ENCODE results near the gene SATB1.

DNA sequence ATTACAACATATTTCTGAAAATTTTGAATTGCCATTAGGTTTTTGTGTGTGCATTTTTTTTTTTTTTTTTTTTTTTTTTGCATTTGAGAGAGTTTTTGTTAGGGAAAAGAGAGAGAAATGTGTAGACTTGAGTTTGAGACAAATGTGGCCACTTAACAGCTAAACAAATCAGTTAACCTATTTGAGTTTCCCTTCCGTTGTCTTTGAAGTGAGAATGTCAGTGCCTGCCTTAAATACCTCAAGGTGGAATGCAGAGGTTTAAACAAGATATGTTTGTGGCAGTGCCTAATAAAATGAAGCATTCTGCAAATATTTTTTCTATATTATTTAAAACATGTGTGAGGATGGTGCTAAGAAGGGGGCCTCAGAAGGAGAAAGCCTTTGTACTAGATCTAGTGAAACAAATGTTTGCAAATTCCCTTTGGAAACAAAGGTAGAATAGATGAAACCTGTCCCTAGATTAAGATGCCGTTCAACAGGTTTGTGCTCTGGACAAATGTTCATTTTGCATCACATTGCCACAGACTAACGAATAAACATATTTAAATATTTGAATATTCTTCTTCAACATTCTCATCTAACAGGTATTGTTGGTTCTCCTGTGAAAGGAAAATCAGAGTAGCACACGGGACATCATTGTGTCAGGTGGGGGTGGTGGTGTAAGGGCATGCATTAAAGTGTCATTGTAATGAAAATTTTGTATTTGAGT is 80.7 kb downstream of the SATB1 start:
- TF ChIP-seq EZH2 (IDR thresholded peaks at IDR 0.05) = no peak
- no peak for TF ChIP-seq POLR2AphosphoS5 (IDR thresholded peaks at IDR 0.05; ENCODE audit: borderline replicate concordance, low read depth, low read length)
- TF ChIP-seq FOXP2 (optimal IDR thresholded peaks at IDR 0.05; ENCODE audit: control extremely low read depth, extremely low read length, insufficient read depth) = no peak
